Astrocyte (in vitro differentiated cells and primary cell): ENCODE data around the gene COL5A3. TPM values are rescaled to one million over a fixed set of nuclear protein-coding genes. Genes with fewer than 3 reads are reported as not detected.

Source experiments
- DNase-seq: peaks from one replicate; pipeline ENCODE4 v3.0.0-alpha.2; 2010; ENCODE audit warnings: low read depth
- FAIRE-seq: peaks from 2 replicates; lab custom pipeline; 2011; peaks lifted over from hg19 to GRCh38; lab: Jason Lieb, UNC
- H2AFZ ChIP-seq: 2 replicates; pipeline ENCODE4 v1.6.0; 2012; ENCODE audit warnings: low read depth, low read length, inconsistent platforms
- H3K27ac ChIP-seq: 2 replicates; pipeline ENCODE4 v1.5.1; 2011; ENCODE audit warnings: low read depth, low read length, inconsistent platforms
- H3K27me3 ChIP-seq: 2 replicates; pipeline ENCODE4 v1.6.0; 2011; ENCODE audit warnings: low read length, inconsistent platforms; ENCODE audit not compliant: insufficient read depth
- H3K36me3 ChIP-seq: 2 replicates; pipeline ENCODE4 v1.5.1; 2011; ENCODE audit warnings: low read length, inconsistent platforms; ENCODE audit not compliant: insufficient read depth
- H3K4me1 ChIP-seq: 2 replicates; pipeline ENCODE4 v1.5.1; 2011; ENCODE audit warnings: low read length, inconsistent platforms; ENCODE audit not compliant: insufficient read depth
- H3K4me2 ChIP-seq: 2 replicates; pipeline ENCODE4 v1.6.0; 2012; ENCODE audit warnings: low read length, inconsistent platforms
- H3K4me3 ChIP-seq: 2 replicates; pipeline ENCODE4 v1.5.1; 2011; ENCODE audit warnings: low read depth, mild to moderate bottlenecking, low read length, inconsistent platforms; ENCODE audit not compliant: insufficient read depth
- H3K79me2 ChIP-seq: 2 replicates; pipeline ENCODE4 v1.6.0; 2012; ENCODE audit warnings: mild to moderate bottlenecking, low read length, inconsistent platforms; ENCODE audit not compliant: insufficient read depth
- H3K9ac ChIP-seq: 2 replicates; pipeline ENCODE4 v1.6.0; 2012; ENCODE audit warnings: mild to moderate bottlenecking, low read length, inconsistent platforms
- H3K9me3 ChIP-seq: 2 replicates; pipeline ENCODE4 v1.5.1; 2012; ENCODE audit warnings: low read depth, mild to moderate bottlenecking, low read length, inconsistent platforms; ENCODE audit not compliant: insufficient read depth
- H4K20me1 ChIP-seq: 2 replicates; pipeline ENCODE4 v1.6.0; 2012; ENCODE audit warnings: low read length, inconsistent platforms; ENCODE audit not compliant: insufficient read depth
- H3K27ac Mint-ChIP-seq: one replicate; pipeline ENCODE4 v1.8.0; 2021; ENCODE audit warnings: mild to moderate bottlenecking, mixed read lengths; ENCODE audit not compliant: unreplicated experiment
- H3K27me3 Mint-ChIP-seq: one replicate; pipeline ENCODE4 v1.8.0; 2021; ENCODE audit warnings: low read depth, mixed read lengths; ENCODE audit not compliant: unreplicated experiment
- H3K36me3 Mint-ChIP-seq: one replicate; pipeline ENCODE4 v1.8.0; 2021; ENCODE audit warnings: low read depth, mixed read lengths; ENCODE audit not compliant: unreplicated experiment
- H3K4me1 Mint-ChIP-seq: one replicate; pipeline ENCODE4 v1.8.0; 2021; ENCODE audit warnings: low read depth, mixed read lengths; ENCODE audit not compliant: unreplicated experiment
- H3K4me3 Mint-ChIP-seq: one replicate; pipeline ENCODE4 v1.8.0; 2021; ENCODE audit warnings: mild to moderate bottlenecking, moderate library complexity, mixed read lengths; ENCODE audit not compliant: unreplicated experiment
- H3K9me3 Mint-ChIP-seq: one replicate; pipeline ENCODE4 v1.8.0; 2021; ENCODE audit warnings: mild to moderate bottlenecking, mixed read lengths; ENCODE audit not compliant: unreplicated experiment
- EZH2 ChIP-seq: IDR thresholded peaks from 2 replicates; pipeline ENCODE4 v1.6.1; 2012; ENCODE audit warnings: mild to moderate bottlenecking, low read length, inconsistent platforms; ENCODE audit not compliant: insufficient read depth
- total RNA-seq: library from RNA; stranded (reverse); gene quantifications from 2 replicates; pipeline ENCODE4 v1.2.1, GENCODE V29; 2021
- TF ChIP-seq, protein P1 (sequence below): IDR thresholded peaks from 2 replicates; pipeline ENCODE4 v1.5.1; 2011; ENCODE audit warnings: low read depth, mild to moderate bottlenecking, inconsistent platforms, low read length, moderate library complexity; ENCODE audit not compliant: insufficient read depth

Gene COL5A3
- total RNA-seq, 1 donor from 2014 or later: 22.2 TPM

DNA sequence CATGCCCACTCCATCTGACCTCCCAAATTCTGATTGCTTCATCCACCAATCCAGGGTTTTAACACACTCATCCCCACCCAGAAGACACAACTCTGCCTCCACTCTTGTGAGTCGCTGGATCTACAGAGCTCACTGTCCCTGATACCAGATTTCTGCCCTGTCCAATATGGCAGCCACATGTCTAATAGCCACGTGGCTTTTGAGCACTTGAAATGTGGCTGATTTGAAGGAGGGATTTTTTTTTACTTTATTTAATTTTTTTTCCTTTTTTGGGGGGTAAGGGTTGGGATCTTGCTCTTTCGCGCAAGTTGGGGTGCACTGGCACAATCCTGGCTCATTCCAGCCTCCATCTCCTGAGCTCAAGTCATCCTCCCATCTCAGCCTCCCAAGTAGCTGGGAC, 49.2 kb downstream of the COL5A3 start:
- H3K9me3 Mint-ChIP-seq: peaks cover 2% of the 10 kb centered on the region

GRCh38 chr19:9958379-9958821, 51.9 kb downstream of the COL5A3 start:
- no peak overlapping the region for H3K4me3 Mint-ChIP-seq
- Histone ChIP-seq H3K27ac (no peak overlapping the region), H2AFZ (no peak overlapping the region), H3K27me3 (no peaks in the 10 kb centered on the region), H4K20me1 (no peaks in the 10 kb centered on the region), H3K4me1 (peaks cover 4% of the 10 kb centered on the region), H3K4me2 (no peak overlapping the region), H3K9me3 (no peaks in the 10 kb centered on the region), H3K36me3 (no peaks in the 10 kb centered on the region), H3K79me2 (no peaks in the 10 kb centered on the region), H3K9ac (peak overlapping the region; percentile 22), H3K4me3 (no peak overlapping the region)
- peaks cover 4% of the 10 kb centered on the region for H3K4me1 Mint-ChIP-seq
- H3K36me3 Mint-ChIP-seq: no peaks in the 10 kb centered on the region
- H3K27ac Mint-ChIP-seq: peak overlapping the region; percentile 87
- DNase-seq (peak; percentile 93), FAIRE-seq (no peak)
- H3K27me3 Mint-ChIP-seq: peaks cover 2% of the 10 kb centered on the region
- peaks cover 2% of the 10 kb centered on the region for H3K9me3 Mint-ChIP-seq
- no peak for TF ChIP-seq EZH2
- TF ChIP-seq, protein P1, sequence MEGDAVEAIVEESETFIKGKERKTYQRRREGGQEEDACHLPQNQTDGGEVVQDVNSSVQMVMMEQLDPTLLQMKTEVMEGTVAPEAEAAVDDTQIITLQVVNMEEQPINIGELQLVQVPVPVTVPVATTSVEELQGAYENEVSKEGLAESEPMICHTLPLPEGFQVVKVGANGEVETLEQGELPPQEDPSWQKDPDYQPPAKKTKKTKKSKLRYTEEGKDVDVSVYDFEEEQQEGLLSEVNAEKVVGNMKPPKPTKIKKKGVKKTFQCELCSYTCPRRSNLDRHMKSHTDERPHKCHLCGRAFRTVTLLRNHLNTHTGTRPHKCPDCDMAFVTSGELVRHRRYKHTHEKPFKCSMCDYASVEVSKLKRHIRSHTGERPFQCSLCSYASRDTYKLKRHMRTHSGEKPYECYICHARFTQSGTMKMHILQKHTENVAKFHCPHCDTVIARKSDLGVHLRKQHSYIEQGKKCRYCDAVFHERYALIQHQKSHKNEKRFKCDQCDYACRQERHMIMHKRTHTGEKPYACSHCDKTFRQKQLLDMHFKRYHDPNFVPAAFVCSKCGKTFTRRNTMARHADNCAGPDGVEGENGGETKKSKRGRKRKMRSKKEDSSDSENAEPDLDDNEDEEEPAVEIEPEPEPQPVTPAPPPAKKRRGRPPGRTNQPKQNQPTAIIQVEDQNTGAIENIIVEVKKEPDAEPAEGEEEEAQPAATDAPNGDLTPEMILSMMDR: no peak

More for the DNA sequence above, 49.2 kb downstream of the COL5A3 start:
- Histone ChIP-seq H3K4me3 (no peak overlapping the region), H3K79me2 (no peaks in the 10 kb centered on the region), H3K27ac (no peak overlapping the region), H4K20me1 (no peaks in the 10 kb centered on the region), H3K9ac (no peak overlapping the region), H3K4me1 (peaks cover 4% of the 10 kb centered on the region), H2AFZ (no peak overlapping the region), H3K27me3 (peaks cover 2% of the 10 kb centered on the region), H3K4me2 (no peak overlapping the region), H3K36me3 (no peaks in the 10 kb centered on the region), H3K9me3 (no peaks in the 10 kb centered on the region)
- Mint-ChIP-seq H3K36me3 (peaks cover 5% of the 10 kb centered on the region), H3K27me3 (peaks cover 7% of the 10 kb centered on the region), H3K4me1 (peaks cover 4% of the 10 kb centered on the region), H3K4me3 (no peak overlapping the region), H3K27ac (no peak overlapping the region)
- FAIRE-seq (no peak), DNase-seq (no peak)
- TF ChIP-seq, protein P1: no peak
- TF ChIP-seq EZH2: no peak

GRCh38 chr19:9956956-9957355, 53.3 kb downstream of the COL5A3 start:
- Mint-ChIP-seq H3K36me3 (no peaks in the 10 kb centered on the region), H3K27ac (no peak overlapping the region), H3K9me3 (peaks cover 2% of the 10 kb centered on the region), H3K4me3 (no peak overlapping the region), H3K27me3 (peaks cover 6% of the 10 kb centered on the region), H3K4me1 (peaks cover 4% of the 10 kb centered on the region)
- H3K27ac ChIP-seq: no peak overlapping the region
- H3K4me2 ChIP-seq: no peak overlapping the region
- H3K9ac ChIP-seq: no peak overlapping the region
- H4K20me1 ChIP-seq: no peaks in the 10 kb centered on the region
- H3K4me1 ChIP-seq: peaks cover 4% of the 10 kb centered on the region
- FAIRE-seq (no peak), DNase-seq (no peak)
- no peak overlapping the region for H2AFZ ChIP-seq
- H3K9me3 ChIP-seq: no peaks in the 10 kb centered on the region
- TF ChIP-seq EZH2: no peak
- TF ChIP-seq, protein P1: no peak
- H3K27me3 ChIP-seq: no peaks in the 10 kb centered on the region
- no peaks in the 10 kb centered on the region for H3K79me2 ChIP-seq
- H3K36me3 ChIP-seq: no peaks in the 10 kb centered on the region
- H3K4me3 ChIP-seq: no peak overlapping the region
